NCI-H345 treated with DMSO at 0.1 percent for 48 hours (cell line): ENCODE results near the gene AFMID.
"Not testable (repeated sequence)": the region's sequence is repeated elsewhere in the genome, so short reads cannot be mapped to it uniquely, and the experiment has no call there.

ENCODE experiments used
- DNase-seq: peaks from one replicate; lab custom pipeline; 2025; ENCODE audit not compliant: unreplicated experiment; lab: John Stamatoyannopoulos, UW

AFMID gene

GRCh38 chr17:78219396-78220150 is 32.4 kb downstream of the AFMID start:
- DNase-seq: no peak

- DNase-seq: no peak
Measured at GRCh38 chr17:78223061-78223460, 35.9 kb downstream of the AFMID start.

GRCh38 chr17:78223765-78224164 is 36.6 kb downstream of the AFMID start:
- DNase-seq: no peak

- no peak for DNase-seq
Measured at GRCh38 chr17:78224231-78225087, 37.3 kb downstream of the AFMID start.

- no peak for DNase-seq
Measured at GRCh38 chr17:78225088-78225865, 38.1 kb downstream of the AFMID start.

GRCh38 chr17:78226055-78226758 is 39.0 kb downstream of the AFMID start:
- DNase-seq: no peak

GRCh38 chr17:78226759-78227454 is 39.7 kb downstream of the AFMID start:
- no peak for DNase-seq

- no peak for DNase-seq
Measured at GRCh38 chr17:78227455-78227916, 40.3 kb downstream of the AFMID start.

GRCh38 chr17:78228176-78228575 is 41.0 kb downstream of the AFMID start:
- no peak for DNase-seq

- DNase-seq: no peak
Measured at GRCh38 chr17:78230252-78230962, 43.2 kb downstream of the AFMID start.

- no peak for DNase-seq
Measured at GRCh38 chr17:78230996-78231935, 44.1 kb downstream of the AFMID start, which contains the start of gene TMEM235. TSS of gene TMEM235 (plus strand) at chr17:78231631. CDS start at chr17:78232024, 393 bp downstream.

GRCh38 chr17:78231991-78232858 is 45.1 kb downstream of the AFMID start:
- no peak for DNase-seq

- DNase-seq: no peak
Measured at GRCh38 chr17:78232859-78233173, 45.7 kb downstream of the AFMID start.

GRCh38 chr17:78233678-78234077 is 46.5 kb downstream of the AFMID start:
- no peak for DNase-seq

GRCh38 chr17:78234261-78234865 is 47.2 kb downstream of the AFMID start:
- no peak for DNase-seq

- DNase-seq: not testable (repeated sequence)
Measured at GRCh38 chr17:78235022-78235421, 47.9 kb downstream of the AFMID start.

GRCh38 chr17:78235885-78236284 is 48.7 kb downstream of the AFMID start:
- DNase-seq: no peak
